Fibroblast of skin of back (primary cell): ENCODE results near the gene DMP1. TPM values are rescaled to one million over a fixed set of nuclear protein-coding genes. Genes with fewer than 3 reads are reported as not detected.
A peak's percentile ranks its signal among the peaks of the same experiment; 100 is the strongest.

Experiments
- DNase-seq: peaks from one replicate; pipeline ENCODE4 v3.0.0-alpha.2; 2013
- polyA plus RNA-seq, 2 experiments: library from polyadenylated mRNA; unstranded; fragments of 120-200 nt; gene quantifications; one replicate each; pipeline ENCODE4 v1.2.1, GENCODE V29; 2013; ENCODE audit not compliant: insufficient read length in 2 of 2

The DMP1 gene, protein sequence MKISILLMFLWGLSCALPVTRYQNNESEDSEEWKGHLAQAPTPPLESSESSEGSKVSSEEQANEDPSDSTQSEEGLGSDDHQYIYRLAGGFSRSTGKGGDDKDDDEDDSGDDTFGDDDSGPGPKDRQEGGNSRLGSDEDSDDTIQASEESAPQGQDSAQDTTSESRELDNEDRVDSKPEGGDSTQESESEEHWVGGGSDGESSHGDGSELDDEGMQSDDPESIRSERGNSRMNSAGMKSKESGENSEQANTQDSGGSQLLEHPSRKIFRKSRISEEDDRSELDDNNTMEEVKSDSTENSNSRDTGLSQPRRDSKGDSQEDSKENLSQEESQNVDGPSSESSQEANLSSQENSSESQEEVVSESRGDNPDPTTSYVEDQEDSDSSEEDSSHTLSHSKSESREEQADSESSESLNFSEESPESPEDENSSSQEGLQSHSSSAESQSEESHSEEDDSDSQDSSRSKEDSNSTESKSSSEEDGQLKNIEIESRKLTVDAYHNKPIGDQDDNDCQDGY
- not detected for polyA plus RNA-seq (2013, experiment 1 of 2; ENCODE audit: insufficient read length)
- not detected for polyA plus RNA-seq (2013, experiment 2 of 2; ENCODE audit: insufficient read length)

DNA sequence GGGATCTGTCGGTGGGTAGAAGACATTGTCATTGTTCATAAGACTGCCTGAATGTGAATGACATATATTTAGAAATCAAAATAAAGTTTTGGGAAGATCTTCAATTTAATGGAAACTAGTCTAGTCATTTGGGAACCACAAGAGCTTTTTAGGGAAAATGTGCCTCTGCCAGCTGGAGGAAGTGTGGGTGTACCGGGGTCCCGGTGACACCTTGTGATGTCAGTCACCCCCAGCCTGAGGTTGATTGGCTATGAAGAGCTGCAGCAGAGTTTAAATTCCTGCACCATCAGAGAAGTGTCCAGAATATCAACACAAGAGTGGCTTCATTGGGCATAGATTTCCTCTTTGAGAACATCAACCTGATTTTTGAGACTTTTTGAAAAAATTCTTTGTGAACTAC, at the start of gene DMP1:
TSS of gene DMP1 (plus strand) at position 301 of the 400 bp plus-strand sequence. CDS start 6,213 bp downstream, outside the sequence.
- DNase-seq: no peak

DNA sequence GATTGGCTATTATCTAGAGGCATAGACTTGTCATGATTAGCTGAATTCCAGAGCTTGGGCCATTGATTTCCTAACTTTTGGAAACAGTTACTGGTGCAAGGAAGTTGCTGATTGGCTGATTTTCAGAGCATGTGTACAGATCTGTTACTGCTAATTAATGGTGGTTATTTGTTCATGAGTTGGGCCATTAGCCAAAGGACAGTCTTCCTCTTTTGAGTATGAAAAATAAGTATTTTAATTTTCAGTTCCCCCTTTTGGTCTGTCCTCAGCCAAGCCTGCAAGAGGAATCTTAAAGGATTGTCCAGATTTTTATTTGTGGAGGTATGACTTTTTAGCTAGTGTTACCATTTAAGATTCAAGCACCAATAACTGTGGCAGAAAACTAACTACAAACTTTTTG, 48.7 kb upstream of the DMP1 start:
- DNase-seq: no peak

GRCh38 chr4:87608229-87608628, 41.9 kb upstream of the DMP1 start, which contains the start of gene DSPP:
TSS of gene DSPP (plus strand) at chr4:87608529. CDS start at chr4:87610909, 2,380 bp downstream.
- no peak for DNase-seq

- no peak for DNase-seq
These were observed 35.7 kb upstream of the DMP1 start for GRCh38 chr4:87614292-87614890.

DNA sequence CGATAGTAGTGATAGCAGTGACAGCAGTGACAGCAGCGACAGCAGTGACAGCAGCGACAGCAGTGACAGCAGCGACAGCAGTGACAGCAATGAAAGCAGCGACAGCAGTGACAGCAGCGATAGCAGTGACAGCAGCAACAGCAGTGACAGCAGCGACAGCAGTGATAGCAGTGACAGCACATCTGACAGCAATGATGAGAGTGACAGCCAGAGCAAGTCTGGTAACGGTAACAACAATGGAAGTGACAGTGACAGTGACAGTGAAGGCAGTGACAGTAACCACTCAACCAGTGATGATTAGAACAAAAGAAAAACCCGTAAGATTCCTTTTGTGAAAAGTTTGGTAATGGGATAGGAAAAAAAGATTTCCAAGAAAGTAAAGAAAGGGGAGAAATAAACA, 33.8 kb upstream of the DMP1 start:
- DNase-seq: no peak

GRCh38 chr4:87620086-87620485, 30.0 kb upstream of the DMP1 start:
- DNase-seq: no peak

DNA sequence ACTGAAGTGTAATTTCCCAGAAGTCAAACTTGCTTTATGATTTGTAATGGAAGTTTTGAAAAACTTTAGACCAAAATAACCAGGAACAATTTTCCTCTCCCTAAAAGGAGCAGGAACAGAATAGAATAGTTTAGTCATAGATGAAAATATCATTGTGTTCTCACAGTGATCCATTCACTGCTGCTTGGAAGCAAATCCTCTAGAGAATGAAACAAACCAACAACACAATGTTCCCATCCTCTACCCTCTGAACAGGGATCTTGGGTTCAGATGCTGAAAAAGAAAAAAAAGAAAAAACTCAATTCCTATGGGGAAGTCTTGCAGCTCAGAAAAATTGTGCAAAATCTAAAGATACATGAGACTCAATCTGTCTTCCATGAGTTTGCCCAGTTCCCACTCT, 29.6 kb upstream of the DMP1 start:
- DNase-seq: no peak

GRCh38 chr4:87622303-87622702, 27.8 kb upstream of the DMP1 start:
- no peak for DNase-seq

DNA sequence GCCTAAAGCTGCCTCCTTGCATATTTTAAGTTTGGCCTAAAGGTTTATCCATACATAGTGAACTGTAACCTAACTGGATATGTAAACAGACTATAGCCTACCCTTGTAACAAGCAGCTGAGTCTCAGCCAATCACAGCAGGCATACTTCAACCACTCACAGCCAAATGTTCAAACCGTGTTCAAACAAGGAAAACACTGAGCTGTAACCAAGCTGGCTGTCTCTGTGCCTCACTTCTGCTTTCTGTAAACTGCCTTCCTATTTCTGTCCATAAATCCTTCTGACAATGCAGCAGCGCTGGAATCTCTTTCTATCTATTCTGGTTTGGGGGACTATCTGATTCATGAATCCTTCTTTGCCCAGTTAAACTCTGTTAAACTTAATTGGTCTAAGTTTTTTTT, 25.4 kb upstream of the DMP1 start:
- no peak for DNase-seq

DNA sequence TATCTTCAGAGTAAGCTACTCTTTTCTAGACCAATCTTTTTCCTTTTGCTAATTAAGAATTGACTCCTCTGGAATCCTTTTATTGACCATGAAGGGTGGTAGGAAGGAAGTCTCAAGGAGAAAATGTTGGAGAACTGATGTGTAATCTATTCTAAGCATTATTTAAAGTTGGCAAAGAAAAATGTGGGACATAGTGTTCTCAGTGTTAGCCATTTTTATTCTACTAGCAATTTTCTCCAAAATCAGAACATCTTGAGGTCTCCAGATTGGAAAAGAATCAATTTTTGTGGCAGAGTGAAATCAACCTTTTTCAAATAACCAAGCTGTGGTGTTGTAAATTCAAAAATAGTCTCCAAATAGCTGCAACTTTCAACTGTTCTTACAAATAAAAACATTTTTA, 18.4 kb upstream of the DMP1 start:
- DNase-seq: no peak

DNA sequence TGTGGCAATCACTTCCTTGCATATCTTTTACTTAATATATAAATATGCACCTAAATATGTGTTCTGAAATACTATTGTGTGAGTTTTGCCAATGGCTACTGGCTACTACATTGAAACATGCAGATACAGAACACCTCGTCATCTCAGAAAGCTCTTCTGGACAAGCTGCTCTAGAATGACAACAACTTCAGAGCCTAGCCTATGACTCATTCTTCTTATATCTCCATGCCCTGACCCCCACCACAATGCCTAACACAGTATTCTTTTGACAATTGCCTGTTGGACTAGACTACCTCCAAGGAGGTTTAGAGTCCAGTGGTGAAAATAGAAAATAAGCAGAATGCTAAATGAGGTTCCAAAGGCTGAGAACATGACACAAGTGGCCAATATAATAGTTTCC, 17.6 kb upstream of the DMP1 start:
- peak; percentile 12 for DNase-seq

GRCh38 chr4:87633243-87633642, 16.8 kb upstream of the DMP1 start:
- DNase-seq: peak; percentile 35

DNA sequence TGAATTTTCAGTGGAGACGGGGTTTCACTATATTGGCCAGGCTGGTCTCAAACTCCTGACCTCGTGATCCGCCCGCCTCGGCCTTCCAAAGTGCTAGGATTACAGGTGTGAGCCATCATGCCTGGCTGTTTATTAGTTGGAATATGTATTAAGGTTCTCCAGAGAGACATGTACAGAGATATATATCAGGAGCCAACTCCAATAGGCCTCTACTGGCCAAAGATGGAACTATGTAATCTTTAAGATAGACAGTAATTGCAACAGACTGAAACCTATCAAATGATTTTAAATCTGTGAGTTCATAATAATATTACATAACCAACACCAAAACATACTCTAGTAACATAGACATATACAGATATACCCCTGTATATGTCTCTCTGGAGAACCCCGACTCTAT, 5.8 kb upstream of the DMP1 start:
- DNase-seq: no peak

GRCh38 chr4:87650938-87651337, 858 bp downstream of the DMP1 start:
- no peak for DNase-seq

GRCh38 chr4:87651941-87652340, 1.9 kb downstream of the DMP1 start:
- no peak for DNase-seq

- DNase-seq: no peak
These were observed 4.5 kb downstream of the DMP1 start for GRCh38 chr4:87654487-87655044.

- DNase-seq: peak; percentile 38
These were observed 7.4 kb downstream of the DMP1 start for GRCh38 chr4:87657525-87657924.

DNA sequence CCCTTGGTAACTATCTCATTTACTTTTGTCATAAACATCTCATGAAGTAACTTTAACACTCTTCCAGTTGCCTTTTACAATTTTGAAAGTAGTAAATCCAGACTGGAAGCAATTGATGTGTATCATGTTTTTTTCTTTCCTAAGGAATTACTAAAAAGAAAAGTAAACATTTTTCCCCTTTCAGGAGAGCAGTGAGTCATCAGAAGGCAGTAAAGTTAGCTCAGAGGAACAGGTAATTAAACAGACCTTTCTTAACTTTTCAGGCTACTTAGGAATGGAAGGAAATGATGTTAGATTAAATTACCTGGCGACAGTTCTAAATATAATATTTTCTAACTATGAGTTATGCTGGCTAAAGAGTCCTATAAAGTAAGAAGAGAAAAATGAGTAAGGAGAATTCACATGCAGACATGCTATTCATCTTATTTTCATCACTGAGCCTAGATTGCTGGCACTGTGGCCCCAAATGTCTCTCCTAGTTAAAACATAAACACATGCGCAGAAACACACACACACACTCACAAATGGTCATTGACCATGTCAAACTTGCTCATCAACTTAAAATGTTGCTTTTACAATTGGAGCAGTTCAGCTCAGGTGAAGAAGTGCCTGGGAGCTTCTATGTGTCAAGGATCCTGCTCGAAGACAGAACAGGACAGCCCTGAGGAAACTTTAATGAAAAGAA, 9.3 kb downstream of the DMP1 start:
- no peak for DNase-seq

GRCh38 chr4:87662871-87663270, 12.8 kb downstream of the DMP1 start:
- DNase-seq: no peak

- no peak for DNase-seq
These were observed 19.3 kb downstream of the DMP1 start for GRCh38 chr4:87669373-87669772.

GRCh38 chr4:87677731-87678130, 27.7 kb downstream of the DMP1 start:
- no peak for DNase-seq

- DNase-seq: peak; percentile 65
These were observed 29.5 kb downstream of the DMP1 start for GRCh38 chr4:87679449-87680169.
